Measurements from ENCODE around the gene HLA-DRB1.
"Not testable (repeated sequence)": the region's sequence is repeated elsewhere in the genome, so short reads cannot be mapped to it uniquely, and the experiment has no call there.

HLA-DRB1 gene

GRCh38 chr6:32554116-32554965 lies 35.3 kb downstream of the HLA-DRB1 start:
- no peak for DNase-seq

- DNase-seq: no peak
Measured at GRCh38 chr6:32553037-32553742, 36.5 kb downstream of the HLA-DRB1 start.

- DNase-seq: no peak
Measured at GRCh38 chr6:32551410-32551809, 38.2 kb downstream of the HLA-DRB1 start.

GRCh38 chr6:32539839-32540238 lies 49.8 kb downstream of the HLA-DRB1 start:
- DNase-seq: no peak

GRCh38 chr6:32530431-32530793 lies 59.2 kb downstream of the HLA-DRB1 start:
- DNase-seq: not testable (repeated sequence)

GRCh38 chr6:32529697-32530430 lies 59.8 kb downstream of the HLA-DRB1 start, which contains the start of gene HLA-DRB5:
TSS of gene HLA-DRB5 (minus strand) at chr6:32530287. CDS start at chr6:32530224, 63 bp downstream.
- DNase-seq: no peak

Measured in NCI-H146 (cell line).